Measurements from ENCODE around the gene CLEC16A. TPM values are rescaled to one million over a fixed set of nuclear protein-coding genes. Genes with fewer than 3 reads are reported as not detected.
"Not testable (repeated sequence)": the region's sequence is repeated elsewhere in the genome, so short reads cannot be mapped to it uniquely, and the experiment has no call there.

CLEC16A gene
- total RNA-seq, 1 donor from 2014 or later = 33.4 TPM

DNA sequence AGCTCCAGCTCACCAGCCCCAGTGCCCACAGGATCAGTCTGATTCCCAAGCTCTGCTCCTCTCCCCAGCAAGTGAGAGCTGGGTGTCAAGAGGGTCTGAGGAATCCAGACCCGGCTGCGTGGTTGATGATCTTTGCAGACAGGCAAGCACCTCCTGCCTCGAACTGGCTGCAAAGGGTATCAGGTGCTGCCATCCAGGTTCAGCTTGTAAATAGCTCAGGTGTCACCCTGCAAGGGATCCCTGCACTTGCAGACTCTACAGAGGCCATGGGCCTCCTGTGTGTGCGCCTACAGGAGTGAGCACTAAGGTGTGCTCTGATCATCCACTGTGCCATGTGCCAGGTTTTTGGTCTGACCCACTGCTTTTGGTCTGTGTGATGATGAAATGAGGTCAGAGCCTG is 18.3 kb upstream of the CLEC16A start:
- H3K4me1 Mint-ChIP-seq (ENCODE audit: unreplicated experiment) = no peaks in the 10 kb centered on the region

DNA sequence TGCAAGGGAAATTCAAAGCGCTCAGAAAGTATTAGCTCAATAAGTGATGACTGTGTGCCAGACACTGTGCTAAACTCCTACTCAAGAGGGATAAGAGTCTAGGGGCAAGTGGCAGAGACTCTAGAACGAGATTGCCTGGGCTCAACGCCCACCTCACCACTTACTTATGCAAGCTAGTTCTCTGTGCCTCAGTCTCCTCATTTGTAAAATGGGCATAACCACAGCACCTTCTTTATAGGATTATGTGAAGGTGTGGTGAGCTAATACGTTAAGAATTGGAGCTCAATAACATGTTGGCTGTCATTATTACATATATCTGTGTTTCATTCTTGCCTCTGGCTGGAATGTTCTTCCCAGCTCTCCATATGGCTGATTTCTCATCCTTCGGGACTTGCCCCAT is 17.5 kb upstream of the CLEC16A start:
- Mint-ChIP-seq H3K4me1 (ENCODE audit: unreplicated experiment) (no peaks in the 10 kb centered on the region), H3K9me3 (no peaks in the 10 kb centered on the region), H3K36me3 (peaks cover 13% of the 10 kb centered on the region), H3K27me3 (no peaks in the 10 kb centered on the region), H3K4me3 (no peak overlapping the region), H3K27ac (no peak overlapping the region)
- TF ChIP-seq, protein P1, sequence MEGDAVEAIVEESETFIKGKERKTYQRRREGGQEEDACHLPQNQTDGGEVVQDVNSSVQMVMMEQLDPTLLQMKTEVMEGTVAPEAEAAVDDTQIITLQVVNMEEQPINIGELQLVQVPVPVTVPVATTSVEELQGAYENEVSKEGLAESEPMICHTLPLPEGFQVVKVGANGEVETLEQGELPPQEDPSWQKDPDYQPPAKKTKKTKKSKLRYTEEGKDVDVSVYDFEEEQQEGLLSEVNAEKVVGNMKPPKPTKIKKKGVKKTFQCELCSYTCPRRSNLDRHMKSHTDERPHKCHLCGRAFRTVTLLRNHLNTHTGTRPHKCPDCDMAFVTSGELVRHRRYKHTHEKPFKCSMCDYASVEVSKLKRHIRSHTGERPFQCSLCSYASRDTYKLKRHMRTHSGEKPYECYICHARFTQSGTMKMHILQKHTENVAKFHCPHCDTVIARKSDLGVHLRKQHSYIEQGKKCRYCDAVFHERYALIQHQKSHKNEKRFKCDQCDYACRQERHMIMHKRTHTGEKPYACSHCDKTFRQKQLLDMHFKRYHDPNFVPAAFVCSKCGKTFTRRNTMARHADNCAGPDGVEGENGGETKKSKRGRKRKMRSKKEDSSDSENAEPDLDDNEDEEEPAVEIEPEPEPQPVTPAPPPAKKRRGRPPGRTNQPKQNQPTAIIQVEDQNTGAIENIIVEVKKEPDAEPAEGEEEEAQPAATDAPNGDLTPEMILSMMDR (conservative IDR thresholded peaks at IDR 0.05) = no peak
- DNase-seq (ENCODE audit: extremely low spot score, unreplicated experiment) = no peak

More for the DNA sequence above, 18.3 kb upstream of the CLEC16A start:
- Mint-ChIP-seq H3K4me3 (no peak overlapping the region), H3K36me3 (peaks cover 13% of the 10 kb centered on the region), H3K27me3 (no peaks in the 10 kb centered on the region), H3K27ac (no peak overlapping the region), H3K9me3 (no peaks in the 10 kb centered on the region)
- TF ChIP-seq, protein P1 (conservative IDR thresholded peaks at IDR 0.05) = no peak
- no peak for DNase-seq (ENCODE audit: extremely low spot score, unreplicated experiment)

DNA sequence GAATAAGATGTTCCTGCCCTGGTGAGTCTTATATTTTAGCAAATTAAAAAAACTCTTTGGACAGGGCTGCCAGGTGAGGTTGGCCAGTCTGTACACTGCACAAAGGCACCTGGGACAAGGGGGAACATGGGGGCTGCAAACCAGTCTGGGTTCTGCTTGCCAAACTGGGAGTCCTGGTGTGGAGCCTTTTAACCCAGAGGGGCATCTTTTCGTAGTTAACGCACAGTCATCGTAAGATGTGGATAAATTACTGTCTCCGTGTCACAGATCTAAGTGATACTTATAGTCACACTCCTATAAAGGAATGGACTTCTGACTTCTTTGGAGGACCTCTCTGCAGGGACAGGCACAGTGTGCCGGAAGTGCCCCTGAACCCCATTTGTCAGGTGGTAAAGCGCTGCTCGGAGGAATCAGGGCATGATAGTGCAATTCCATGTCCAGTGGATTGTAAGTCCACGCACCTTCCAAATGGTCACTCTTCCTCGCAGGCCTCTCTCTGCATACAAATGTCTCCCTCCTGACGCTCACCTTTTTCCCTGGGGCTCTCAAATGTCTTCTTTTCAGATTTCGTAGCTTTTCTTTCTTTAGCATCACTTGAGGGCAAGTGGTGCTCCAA is 16.8 kb upstream of the CLEC16A start:
- no peak overlapping the region for H3K27ac Mint-ChIP-seq
- H3K36me3 Mint-ChIP-seq = peaks cover 13% of the 10 kb centered on the region
- DNase-seq (ENCODE audit: extremely low spot score, unreplicated experiment) = no peak
- TF ChIP-seq, protein P1 (conservative IDR thresholded peaks at IDR 0.05) = no peak
- no peaks in the 10 kb centered on the region for H3K27me3 Mint-ChIP-seq
- H3K4me1 Mint-ChIP-seq (ENCODE audit: unreplicated experiment) = no peaks in the 10 kb centered on the region
- no peak overlapping the region for H3K4me3 Mint-ChIP-seq
- H3K9me3 Mint-ChIP-seq = no peaks in the 10 kb centered on the region

DNA sequence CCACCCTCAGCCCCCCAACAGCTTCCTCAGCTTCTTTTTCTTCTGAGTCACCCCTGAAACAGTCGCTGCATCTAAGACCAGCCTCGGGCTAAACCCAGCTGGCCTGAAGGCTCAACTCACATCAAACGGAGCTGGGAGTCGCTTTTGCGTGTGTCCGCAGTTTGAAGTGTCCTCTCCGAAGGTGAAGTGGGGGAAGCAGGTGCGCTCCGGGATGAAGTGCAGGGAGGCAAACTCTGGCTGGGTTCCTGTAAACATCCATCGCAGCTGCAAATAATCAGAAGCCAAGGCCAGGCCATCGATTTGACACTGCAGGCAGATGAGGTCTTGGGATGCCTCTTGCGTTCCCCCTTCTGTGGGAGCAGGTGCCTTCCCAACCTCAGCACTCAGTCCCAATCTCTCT is 15.3 kb upstream of the CLEC16A start:
- H3K36me3 Mint-ChIP-seq = peaks cover 13% of the 10 kb centered on the region
- H3K27ac Mint-ChIP-seq; H3K4me1 Mint-ChIP-seq (ENCODE audit: unreplicated experiment): not testable (repeated sequence)

DNA sequence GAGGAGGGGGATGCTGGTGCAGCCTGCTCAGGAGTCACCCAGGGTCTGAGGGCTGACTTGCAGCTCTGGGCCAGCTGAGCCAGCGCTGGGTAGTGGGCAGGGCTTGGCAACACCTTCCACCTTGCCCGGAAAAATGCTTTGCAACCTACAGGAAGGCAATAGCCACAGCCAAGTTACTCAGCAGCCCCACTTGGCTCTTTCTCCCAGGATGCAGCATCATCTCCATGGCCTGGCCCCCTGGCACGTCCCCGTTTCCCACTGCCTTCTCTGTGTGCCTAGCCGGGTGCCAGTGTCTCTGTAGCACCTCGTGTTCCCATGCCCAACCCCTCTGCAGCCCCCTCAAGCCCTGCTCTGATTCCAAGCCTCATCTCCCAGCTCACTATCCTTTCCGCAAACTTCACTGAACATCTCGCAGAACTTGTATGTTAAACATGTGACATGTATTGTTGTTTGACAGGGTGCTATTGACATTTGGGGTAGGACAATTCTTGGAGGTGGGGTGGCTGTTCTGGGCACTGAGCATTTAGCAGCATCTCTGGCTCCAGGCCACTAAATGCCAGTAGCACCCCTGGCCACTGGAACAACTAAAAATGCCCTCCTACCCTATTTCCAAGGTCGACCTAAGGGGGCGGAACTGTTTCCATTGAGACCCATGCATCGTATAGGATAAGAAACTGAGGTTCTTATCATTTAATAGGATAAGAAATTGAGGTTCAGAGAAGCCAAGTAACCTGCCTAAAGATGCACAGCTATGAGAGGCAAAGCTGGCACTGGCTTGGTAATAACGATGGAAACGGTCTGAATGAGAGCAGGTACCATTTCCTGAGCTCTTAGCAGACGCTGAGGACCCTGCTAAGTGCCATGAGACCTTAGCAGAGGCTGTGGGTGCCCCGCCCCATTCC is 14.3 kb upstream of the CLEC16A start:
- Mint-ChIP-seq H3K36me3 (peaks cover 13% of the 10 kb centered on the region), H3K9me3 (no peaks in the 10 kb centered on the region), H3K27ac (no peak overlapping the region), H3K27me3 (no peaks in the 10 kb centered on the region), H3K4me3 (no peak overlapping the region), H3K4me1 (ENCODE audit: unreplicated experiment) (no peaks in the 10 kb centered on the region)
- no peak for DNase-seq (ENCODE audit: extremely low spot score, unreplicated experiment)
- TF ChIP-seq, protein P1 (conservative IDR thresholded peaks at IDR 0.05) = no peak

More for the DNA sequence above, 15.3 kb upstream of the CLEC16A start:
- not testable (repeated sequence) for DNase-seq (ENCODE audit: extremely low spot score, unreplicated experiment); H3K4me3 Mint-ChIP-seq; H3K27me3 Mint-ChIP-seq; H3K9me3 Mint-ChIP-seq

DNA sequence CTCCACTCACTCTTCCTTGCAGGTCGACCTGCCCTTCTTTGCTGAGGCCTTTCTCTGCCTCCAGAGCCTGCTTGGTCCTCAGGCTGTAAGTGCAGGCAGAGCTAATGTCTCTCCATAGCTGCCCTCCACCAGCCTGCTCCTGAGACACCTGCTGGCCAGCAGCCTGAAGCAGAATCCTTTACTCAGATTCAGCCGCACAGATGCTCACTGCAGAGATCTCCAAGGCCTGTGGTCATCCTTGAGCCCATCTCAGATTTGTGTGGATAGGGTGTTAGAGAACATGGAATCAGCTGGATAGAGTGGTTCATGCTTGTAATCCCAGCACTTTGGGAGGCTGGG is 13.6 kb upstream of the CLEC16A start:
- peaks cover 13% of the 10 kb centered on the region for H3K36me3 Mint-ChIP-seq
- TF ChIP-seq, protein P1 (conservative IDR thresholded peaks at IDR 0.05) = no peak
- H3K27me3 Mint-ChIP-seq = no peaks in the 10 kb centered on the region
- no peak overlapping the region for H3K27ac Mint-ChIP-seq
- no peaks in the 10 kb centered on the region for H3K9me3 Mint-ChIP-seq
- no peak for DNase-seq (ENCODE audit: extremely low spot score, unreplicated experiment)
- no peaks in the 10 kb centered on the region for H3K4me1 Mint-ChIP-seq (ENCODE audit: unreplicated experiment)
- H3K4me3 Mint-ChIP-seq = no peak overlapping the region

Measured in type B pancreatic cell (in vitro differentiated cells).